GM12872 (cell line): Measurements from ENCODE around the gene NNMT.

Experiments used
- TF ChIP-seq, protein P1 (sequence below): IDR thresholded peaks from 3 replicates; pipeline ENCODE4 v1.5.1; 2011; ENCODE audit warnings: low read depth, mild to moderate bottlenecking, low read length, moderate library complexity; ENCODE audit not compliant: insufficient read depth

NNMT gene

DNA sequence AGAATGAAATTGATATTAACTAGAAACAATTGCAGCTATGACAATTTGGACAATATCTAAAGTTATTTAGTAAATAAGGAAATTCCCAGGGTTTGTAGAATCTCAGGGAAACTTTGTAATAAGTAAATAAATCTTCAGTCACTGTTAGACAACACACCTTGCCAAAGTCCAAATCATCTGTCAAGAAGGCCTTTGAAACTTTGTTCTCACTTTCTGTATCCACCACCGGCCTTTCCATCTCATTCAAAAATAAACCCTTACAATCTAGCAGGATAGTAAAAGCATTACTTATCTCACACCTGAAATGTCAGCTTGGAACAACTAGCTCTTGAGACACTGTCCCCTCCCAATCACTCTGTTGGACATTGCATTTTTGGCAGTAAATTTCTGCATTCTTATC, 7.9 kb downstream of the NNMT start:
- TF ChIP-seq, protein P1, sequence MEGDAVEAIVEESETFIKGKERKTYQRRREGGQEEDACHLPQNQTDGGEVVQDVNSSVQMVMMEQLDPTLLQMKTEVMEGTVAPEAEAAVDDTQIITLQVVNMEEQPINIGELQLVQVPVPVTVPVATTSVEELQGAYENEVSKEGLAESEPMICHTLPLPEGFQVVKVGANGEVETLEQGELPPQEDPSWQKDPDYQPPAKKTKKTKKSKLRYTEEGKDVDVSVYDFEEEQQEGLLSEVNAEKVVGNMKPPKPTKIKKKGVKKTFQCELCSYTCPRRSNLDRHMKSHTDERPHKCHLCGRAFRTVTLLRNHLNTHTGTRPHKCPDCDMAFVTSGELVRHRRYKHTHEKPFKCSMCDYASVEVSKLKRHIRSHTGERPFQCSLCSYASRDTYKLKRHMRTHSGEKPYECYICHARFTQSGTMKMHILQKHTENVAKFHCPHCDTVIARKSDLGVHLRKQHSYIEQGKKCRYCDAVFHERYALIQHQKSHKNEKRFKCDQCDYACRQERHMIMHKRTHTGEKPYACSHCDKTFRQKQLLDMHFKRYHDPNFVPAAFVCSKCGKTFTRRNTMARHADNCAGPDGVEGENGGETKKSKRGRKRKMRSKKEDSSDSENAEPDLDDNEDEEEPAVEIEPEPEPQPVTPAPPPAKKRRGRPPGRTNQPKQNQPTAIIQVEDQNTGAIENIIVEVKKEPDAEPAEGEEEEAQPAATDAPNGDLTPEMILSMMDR = no peak

DNA sequence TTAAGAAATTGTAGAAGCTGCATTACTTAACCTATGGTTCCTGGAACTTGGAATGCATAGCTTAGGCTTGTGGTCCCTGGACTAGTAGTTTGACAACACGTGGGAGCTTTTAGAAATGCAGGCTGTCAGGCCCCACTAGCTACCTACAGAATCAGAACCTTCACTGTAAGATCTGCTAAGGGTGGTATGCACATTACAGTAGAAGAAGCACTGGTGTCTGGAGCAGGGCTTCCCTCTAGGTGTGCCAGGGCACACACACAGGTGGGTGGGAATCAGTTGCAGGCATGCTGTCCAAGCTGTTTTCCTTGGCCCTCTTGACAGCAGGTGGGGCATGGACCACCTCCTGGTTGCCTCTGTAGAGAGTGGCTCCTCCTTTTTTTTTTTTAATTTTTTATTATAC, 8.8 kb downstream of the NNMT start:
- TF ChIP-seq, protein P1 = no peak

DNA sequence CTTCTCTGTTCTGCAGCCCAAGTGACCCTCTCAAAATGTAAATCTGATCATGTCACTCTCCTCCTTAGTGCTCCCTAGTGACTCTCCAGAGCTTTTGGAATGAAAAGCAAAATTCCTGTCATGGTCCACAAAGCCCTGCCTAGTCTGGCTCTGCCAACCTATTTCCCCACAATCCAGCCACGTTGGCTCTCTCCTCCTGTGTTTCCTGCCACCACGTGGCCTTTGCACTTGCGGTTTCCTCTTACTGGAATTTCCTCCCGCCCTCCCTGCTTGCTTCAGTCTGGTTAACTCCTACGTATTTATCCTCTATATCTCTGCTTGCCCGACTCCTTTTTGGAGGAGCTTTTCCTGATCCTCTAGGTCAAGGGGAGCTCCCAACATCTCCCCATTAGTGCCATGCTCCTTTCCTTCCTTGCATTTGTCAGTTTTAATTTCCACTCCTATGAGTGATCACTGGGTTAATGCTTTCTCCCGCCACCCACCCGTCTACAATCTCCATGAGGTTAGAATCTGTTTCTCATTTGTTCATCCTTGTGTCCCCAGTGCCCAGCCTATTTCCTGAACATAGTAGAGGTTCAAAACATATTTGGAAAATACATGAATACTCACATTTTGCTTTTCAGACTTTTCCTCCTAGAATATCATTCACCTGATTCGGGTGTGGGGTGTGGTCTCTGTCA, 11.5 kb downstream of the NNMT start:
- TF ChIP-seq, protein P1 = no peak

GRCh38 chr11:114308689-114309089, 12.5 kb downstream of the NNMT start:
- TF ChIP-seq, protein P1 = no peak

- TF ChIP-seq, protein P1 = no peak
These were observed 13.3 kb downstream of the NNMT start for GRCh38 chr11:114309517-114309916.

GRCh38 chr11:114310095-114310494, 13.9 kb downstream of the NNMT start:
- TF ChIP-seq, protein P1 = no peak

DNA sequence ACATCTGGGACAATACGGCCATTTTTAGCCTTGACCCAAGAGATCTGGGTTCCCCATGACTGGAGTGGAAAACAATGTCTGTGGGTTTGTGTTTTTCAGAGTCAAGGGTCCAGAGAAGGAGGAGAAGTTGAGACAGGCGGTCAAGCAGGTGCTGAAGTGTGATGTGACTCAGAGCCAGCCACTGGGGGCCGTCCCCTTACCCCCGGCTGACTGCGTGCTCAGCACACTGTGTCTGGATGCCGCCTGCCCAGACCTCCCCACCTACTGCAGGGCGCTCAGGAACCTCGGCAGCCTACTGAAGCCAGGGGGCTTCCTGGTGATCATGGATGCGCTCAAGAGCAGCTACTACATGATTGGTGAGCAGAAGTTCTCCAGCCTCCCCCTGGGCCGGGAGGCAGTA, 15.7 kb downstream of the NNMT start:
- TF ChIP-seq, protein P1 = no peak
